Kidney (tissue), 14 donors: ENCODE data around the gene TRIP13. TPM values are rescaled to one million over a fixed set of nuclear protein-coding genes. Genes with fewer than 3 reads are reported as not detected.

Experiments
- DNase-seq, 5 donors: peaks; one replicate each; pipeline ENCODE4 v3.0.0-alpha.2; 2013 to 2020
- FAIRE-seq: peaks from 2 replicates; lab custom pipeline; 2012; peaks lifted over from hg19 to GRCh38; lab: Jason Lieb, UNC
- H3K27ac ChIP-seq, 2 donors: one replicate each; pipeline ENCODE4 v1.7.0; 2013; ENCODE audit warnings: low read depth in 2 of 2, low read length in 2 of 2, inconsistent platforms in 1 of 2
- H3K27me3 ChIP-seq: one replicate; pipeline ENCODE4 v1.7.1; 2013; ENCODE audit warnings: low read length, inconsistent platforms; ENCODE audit not compliant: control insufficient read depth, insufficient read depth
- H3K36me3 ChIP-seq, 3 donors: one replicate each; pipeline versions ENCODE4 v1.7.0 to v1.7.1; 2013; ENCODE audit warnings: low read length in 3 of 3, control low read depth in 1 of 3, inconsistent platforms in 1 of 3; ENCODE audit not compliant: insufficient read depth in 3 of 3, control insufficient read depth in 2 of 3
- H3K4me1 ChIP-seq, 3 donors: one replicate each; pipeline versions ENCODE4 v1.7.0 to v1.7.1; 2013; ENCODE audit warnings: low read length in 3 of 3, inconsistent platforms in 1 of 3, low read depth in 1 of 3; ENCODE audit not compliant: control insufficient read depth in 2 of 3, insufficient read depth in 2 of 3
- H3K4me3 ChIP-seq, 3 donors: one replicate each; pipeline versions ENCODE4 v1.7.0 to v1.8.1; 2013; ENCODE audit warnings: low read length in 3 of 3, control low read depth in 1 of 3, inconsistent platforms in 1 of 3
- H3K9ac ChIP-seq, 3 donors: one replicate each; pipeline versions ENCODE4 v1.7.0 to v1.7.1; 2013; ENCODE audit warnings: low read length in 3 of 3, control low read depth in 1 of 3, inconsistent platforms in 1 of 3
- H3K9me3 ChIP-seq, 3 donors: one replicate each; pipeline versions ENCODE4 v1.7.0 to v1.7.1; 2013; ENCODE audit warnings: low read length in 3 of 3, control low read depth in 1 of 3, inconsistent platforms in 1 of 3; ENCODE audit not compliant: control insufficient read depth in 2 of 3, insufficient read depth in 1 of 3
- CTCF ChIP-seq: IDR thresholded peaks from 3 replicates; pipeline ENCODE4 v1.5.1; 2012; ENCODE audit warnings: mild to moderate bottlenecking, moderate library complexity, borderline replicate concordance; ENCODE audit not compliant: insufficient read depth; ENCODE audit errors: extremely low read depth
- intact Hi-C: fragments of 100-400 bp; cut with DNase I; formaldehyde crosslinking; loops from one replicate; pipeline ENCODE4 v1.11.1; 2022
- polyA plus RNA-seq: library from polyadenylated mRNA; stranded (reverse); fragments of 350-450 nt; fragmentation: Illumina TruSeq; extraction: RNeasy Lipid Tissue Mini Kit (QIAGEN cat#74804); gene quantifications from one replicate; pipeline ENCODE4 v1.2.3, GENCODE V29; 2014; ENCODE audit warnings: low read depth, low replicate concordance; ENCODE audit not compliant: insufficient read depth
- total RNA-seq: library from RNA; stranded (reverse); fragmentation: NEBNext Ultra II Directional; extraction: Animal tissue kit (Norgen Biotek cat#: 25700); gene quantifications from one replicate; pipeline ENCODE4 v1.2.1, GENCODE V29; 2021
- donor health status: control.
- donor health status: control.
- donor health status: control.
- donor health status: control.
- donor health status: control.
- donor health status: DM: yes; HTN: yes; CAD: no.
- donor health status: Normal renal cell carcinoma (clear cell type).

The TRIP13 gene
- total and polyA plus RNA-seq, 2 donors from 2014 or later: 0.86 to 1.6 TPM

GRCh38 chr5:961711-962240 is 69.1 kb downstream of the TRIP13 start:
- DNase-seq: peak in 2 of 5 donors; percentile 6 to 54
- no peaks in the 10 kb centered on the region for H3K27me3 ChIP-seq

GRCh38 chr5:962386-962785 is 69.7 kb downstream of the TRIP13 start:
- Histone ChIP-seq H3K27ac (no peak overlapping the region), H3K4me3 (no peak overlapping the region), H3K4me1 (peaks cover 0 to 8% (median 0%) of the 10 kb centered on the region in 3 donors), H3K9ac (no peak overlapping the region), H3K9me3 (no peaks in the 10 kb centered on the region), H3K27me3 (no peaks in the 10 kb centered on the region), H3K36me3 (no peaks in the 10 kb centered on the region)
- no peak for TF ChIP-seq CTCF
- FAIRE-seq (no peak), DNase-seq (no peak)
- intact Hi-C loops: no loop called here

More at GRCh38 chr5:961711-962240, 69.1 kb downstream of the TRIP13 start:
- FAIRE-seq: no peak
- intact Hi-C loops: no loop called here
- H3K9ac ChIP-seq: no peak overlapping the region
- H3K4me1 ChIP-seq: peaks cover 0 to 14% (median 0%) of the 10 kb centered on the region in 3 donors
- no peak for TF ChIP-seq CTCF
- H3K9me3 ChIP-seq: no peaks in the 10 kb centered on the region
- no peak overlapping the region for H3K4me3 ChIP-seq
- H3K27ac ChIP-seq: no peak overlapping the region
- no peaks in the 10 kb centered on the region for H3K36me3 ChIP-seq

DNA sequence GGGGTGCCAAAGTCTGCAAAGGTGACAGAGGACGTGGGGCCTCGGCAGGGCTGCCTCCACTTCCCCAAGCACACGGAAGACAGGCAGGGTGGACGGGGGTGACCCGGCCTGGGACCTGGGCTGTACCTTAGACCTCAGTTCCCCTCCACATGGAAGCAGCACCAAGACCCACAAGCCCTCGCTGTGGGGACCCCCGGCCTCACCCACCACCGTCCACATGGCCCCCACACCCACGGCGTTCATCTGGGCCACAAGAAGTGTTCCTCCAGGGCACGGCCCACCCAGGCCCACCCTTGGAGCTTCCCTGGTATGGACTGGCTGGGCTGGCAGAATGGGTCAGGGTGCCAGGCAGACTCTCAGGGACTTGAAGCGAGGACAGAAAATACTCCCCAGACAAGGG is 70.1 kb downstream of the TRIP13 start:
- Histone ChIP-seq H3K9ac (no peak overlapping the region), H3K36me3 (no peaks in the 10 kb centered on the region), H3K4me3 (no peak overlapping the region), H3K9me3 (no peaks in the 10 kb centered on the region), H3K27ac (no peak overlapping the region), H3K4me1 (peaks cover 0 to 4% (median 0%) of the 10 kb centered on the region in 3 donors), H3K27me3 (no peaks in the 10 kb centered on the region)
- TF ChIP-seq CTCF: no peak
- no peak for FAIRE-seq
- DNase-seq: peak in 2 of 5 donors; percentile 40 to 63
- intact Hi-C loops: no loop called here

- Histone ChIP-seq H3K27me3 (no peaks in the 10 kb centered on the region), H3K9ac (no peak overlapping the region)
Measured at GRCh38 chr5:963310-963672, 70.6 kb downstream of the TRIP13 start.

More at GRCh38 chr5:963310-963672, 70.6 kb downstream of the TRIP13 start:
- TF ChIP-seq CTCF: no peak
- Histone ChIP-seq H3K9me3 (no peaks in the 10 kb centered on the region), H3K27ac (no peak overlapping the region), H3K36me3 (no peaks in the 10 kb centered on the region), H3K4me3 (no peak overlapping the region), H3K4me1 (peaks cover 0 to 3% (median 0%) of the 10 kb centered on the region in 3 donors)
- intact Hi-C loops: no loop called here
- FAIRE-seq: no peak
- peak in 1 of 5 donors; percentile 36 for DNase-seq
